GM12874 (cell line): Measurements from ENCODE around the gene TBC1D4.

Source experiments
- CTCF ChIP-seq: IDR thresholded peaks from 2 replicates; pipeline ENCODE4 v1.5.1; 2011; ENCODE audit warnings: low read depth, mild to moderate bottlenecking, control low read depth, low read length, moderate library complexity; ENCODE audit not compliant: insufficient read depth

TBC1D4 gene

GRCh38 chr13:75414036-75414827 lies 67.7 kb downstream of the TBC1D4 start:
- no peak for TF ChIP-seq CTCF

- TF ChIP-seq CTCF = no peak
Measured at GRCh38 chr13:75411924-75412537, 69.9 kb downstream of the TBC1D4 start.

GRCh38 chr13:75410207-75410606 lies 71.8 kb downstream of the TBC1D4 start:
- TF ChIP-seq CTCF = no peak

- no peak for TF ChIP-seq CTCF
Measured at GRCh38 chr13:75407998-75408397, 74.0 kb downstream of the TBC1D4 start.

GRCh38 chr13:75407473-75407872 lies 74.5 kb downstream of the TBC1D4 start:
- no peak for TF ChIP-seq CTCF

GRCh38 chr13:75405976-75406703 lies 75.8 kb downstream of the TBC1D4 start:
- no peak for TF ChIP-seq CTCF

GRCh38 chr13:75404726-75405125 lies 77.2 kb downstream of the TBC1D4 start:
- no peak for TF ChIP-seq CTCF
